Colonic mucosa (tissue), 4 donors: ENCODE measurements around the gene DMKN. TPM values are rescaled to one million over a fixed set of nuclear protein-coding genes. Genes with fewer than 3 reads are reported as not detected.

Experiments
- DNase-seq: peaks from one replicate; pipeline ENCODE4 v3.0.0-alpha.2; 2020
- H3K27ac ChIP-seq: fragments of 200-600 bp; one replicate; pipeline ENCODE4 v1.8.0; 2021
- H3K27me3 ChIP-seq: fragments of 200-600 bp; one replicate; pipeline ENCODE4 v1.8.0; 2021
- H3K36me3 ChIP-seq: fragments of 200-600 bp; one replicate; pipeline ENCODE4 v1.8.0; 2021
- H3K4me1 ChIP-seq: fragments of 200-600 bp; one replicate; pipeline ENCODE4 v1.8.0; 2021; ENCODE audit warnings: mild to moderate bottlenecking
- H3K4me3 ChIP-seq: fragments of 200-600 bp; one replicate; pipeline ENCODE4 v1.8.0; 2021
- H3K9ac ChIP-seq, 2 donors: one replicate each; pipeline ENCODE4 v1.7.0; 2013; ENCODE audit warnings: control low read depth in 2 of 2, low read depth in 2 of 2, low read length in 2 of 2
- H3K9me3 ChIP-seq: fragments of 200-600 bp; one replicate; pipeline ENCODE4 v1.8.0; 2021
- intact Hi-C: fragments of 100-400 bp; cut with DNase I; formaldehyde crosslinking; loops from one replicate; pipeline ENCODE4 v1.14.1; 2022
- total RNA-seq, 2 donors: library from RNA; stranded (reverse); fragmentation: NEBNext Ultra II Directional in 1 of 2; extraction: Animal tissue kit (Norgen Biotek cat#: 25700) in 1 of 2; gene quantifications; one replicate each; pipeline ENCODE4 v1.2.1, GENCODE V29; 2021
- TF ChIP-seq, protein P1 (sequence below): fragments of 200-600 bp; IDR thresholded peaks from one replicate; pipeline ENCODE4 v1.8.0; 2022; ENCODE audit warnings: antibody characterized with exemption, mild to moderate bottlenecking
- donor health status: healthy.
- donor health status: DM: no; HTN: no; CAD: no.
- donor health status: DM: no; HTN: no; CAD: no.

Gene DMKN
- total RNA-seq, 2 donors from 2014 or later = 12.8 to 14.6 TPM

DNA sequence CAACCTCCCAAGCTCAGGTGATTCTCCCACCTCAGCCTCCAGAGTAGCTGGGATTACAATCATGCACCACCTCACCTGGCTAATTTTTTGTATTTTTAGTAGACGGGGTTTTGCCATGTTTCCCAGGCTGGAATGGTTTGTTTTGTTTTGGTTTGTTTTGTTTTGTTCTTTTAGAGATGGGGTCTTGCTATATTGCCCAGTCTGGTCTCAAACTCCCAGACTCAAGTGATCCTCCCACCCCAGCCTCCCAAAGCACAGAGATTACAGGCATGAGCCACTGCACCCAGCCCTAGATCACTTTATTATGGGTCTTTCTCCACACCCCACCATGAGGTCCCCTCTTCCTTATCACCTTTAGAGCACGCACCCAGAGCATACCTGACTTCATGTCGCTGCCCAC lies 15.2 kb downstream of the DMKN start:
- Histone ChIP-seq H3K9me3 (no peaks in the 10 kb centered on the region), H3K9ac (no peak overlapping the region), H3K4me1 (no peaks in the 10 kb centered on the region), H3K27me3 (no peaks in the 10 kb centered on the region), H3K27ac (no peak overlapping the region), H3K4me3 (no peak overlapping the region), H3K36me3 (no peaks in the 10 kb centered on the region)
- TF ChIP-seq, protein P1, sequence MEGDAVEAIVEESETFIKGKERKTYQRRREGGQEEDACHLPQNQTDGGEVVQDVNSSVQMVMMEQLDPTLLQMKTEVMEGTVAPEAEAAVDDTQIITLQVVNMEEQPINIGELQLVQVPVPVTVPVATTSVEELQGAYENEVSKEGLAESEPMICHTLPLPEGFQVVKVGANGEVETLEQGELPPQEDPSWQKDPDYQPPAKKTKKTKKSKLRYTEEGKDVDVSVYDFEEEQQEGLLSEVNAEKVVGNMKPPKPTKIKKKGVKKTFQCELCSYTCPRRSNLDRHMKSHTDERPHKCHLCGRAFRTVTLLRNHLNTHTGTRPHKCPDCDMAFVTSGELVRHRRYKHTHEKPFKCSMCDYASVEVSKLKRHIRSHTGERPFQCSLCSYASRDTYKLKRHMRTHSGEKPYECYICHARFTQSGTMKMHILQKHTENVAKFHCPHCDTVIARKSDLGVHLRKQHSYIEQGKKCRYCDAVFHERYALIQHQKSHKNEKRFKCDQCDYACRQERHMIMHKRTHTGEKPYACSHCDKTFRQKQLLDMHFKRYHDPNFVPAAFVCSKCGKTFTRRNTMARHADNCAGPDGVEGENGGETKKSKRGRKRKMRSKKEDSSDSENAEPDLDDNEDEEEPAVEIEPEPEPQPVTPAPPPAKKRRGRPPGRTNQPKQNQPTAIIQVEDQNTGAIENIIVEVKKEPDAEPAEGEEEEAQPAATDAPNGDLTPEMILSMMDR = no peak
- intact Hi-C loops = loop anchor here (10.0 kb wide), 2 partner anchors 143 to 223 kb away; partner anchors contain the start of gene FFAR3
- no peak for DNase-seq

DNA sequence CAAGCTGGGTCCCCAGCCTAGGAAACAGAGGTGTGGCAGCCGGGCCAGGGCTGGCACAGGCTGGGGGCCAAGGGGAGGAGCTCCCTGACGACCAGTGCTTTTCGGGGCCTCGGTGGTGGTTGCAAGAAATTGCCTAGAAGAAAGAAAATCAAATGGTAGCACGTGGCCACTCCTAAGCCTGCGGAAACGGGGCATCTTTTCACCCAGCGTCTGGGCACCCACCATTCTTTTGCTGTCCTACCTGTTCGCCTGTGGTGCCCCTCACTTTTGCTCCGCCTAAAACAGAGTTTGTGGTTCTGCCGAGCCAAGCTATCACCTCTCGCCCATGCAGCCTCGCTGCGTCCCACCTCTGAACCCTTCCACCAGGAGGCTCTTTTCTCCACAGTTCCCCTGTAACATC lies 16.0 kb downstream of the DMKN start:
- Histone ChIP-seq H3K4me1 (no peaks in the 10 kb centered on the region), H3K4me3 (no peak overlapping the region), H3K9ac (no peak overlapping the region), H3K27me3 (no peaks in the 10 kb centered on the region), H3K27ac (no peak overlapping the region), H3K36me3 (no peaks in the 10 kb centered on the region), H3K9me3 (no peaks in the 10 kb centered on the region)
- DNase-seq = no peak
- intact Hi-C loops = loop anchor here (10.0 kb wide), 2 partner anchors 143 to 223 kb away; partner anchors contain the start of gene FFAR3
- TF ChIP-seq, protein P1 = no peak

DNA sequence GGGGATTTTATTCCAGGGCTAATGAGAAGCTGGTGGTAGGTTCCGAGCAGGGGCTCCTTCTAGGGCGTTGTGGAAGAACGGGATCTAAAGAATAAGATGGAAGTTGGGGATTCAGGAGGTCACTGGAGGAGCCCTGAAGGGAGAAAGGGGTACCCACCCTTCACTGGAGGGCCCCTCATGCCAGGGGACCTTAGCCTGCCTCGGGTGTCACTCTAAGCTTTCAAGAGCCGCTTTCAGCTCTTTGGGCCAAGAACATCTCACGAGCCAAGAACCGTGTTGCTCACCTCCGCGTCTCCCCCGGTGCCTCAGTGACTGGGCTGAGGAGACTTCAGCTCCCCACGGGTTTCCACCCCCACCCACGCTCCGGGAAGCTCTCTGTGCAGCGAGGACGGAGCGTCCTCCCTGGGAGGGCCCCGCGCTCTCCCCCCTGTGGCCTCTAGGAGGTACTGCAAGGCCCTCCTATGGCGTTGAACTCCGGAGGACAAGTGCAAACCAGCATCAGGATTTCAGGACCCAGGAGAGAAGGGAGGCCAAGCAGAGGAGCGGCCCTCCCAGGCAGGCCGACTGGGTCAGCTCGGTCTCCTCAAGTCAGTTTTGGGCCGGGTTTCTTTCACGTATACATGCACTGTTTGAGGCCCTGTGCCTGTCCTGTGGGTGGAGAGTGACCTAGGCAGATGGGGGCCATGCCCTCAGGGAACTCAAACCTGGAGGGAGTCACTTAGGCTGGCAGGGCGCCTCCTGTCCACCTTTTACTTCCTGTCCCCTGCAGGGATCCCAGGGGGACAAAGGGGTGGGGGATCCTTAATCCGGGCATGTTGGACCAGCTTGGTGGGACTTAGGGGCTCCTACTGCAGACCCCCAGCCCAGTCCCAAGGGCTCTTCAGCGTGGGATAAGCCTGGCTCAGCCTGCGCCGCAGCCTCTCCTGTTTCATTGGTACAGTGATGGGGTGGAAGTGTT lies 18.1 kb downstream of the DMKN start:
- Histone ChIP-seq H3K9me3 (no peaks in the 10 kb centered on the region), H3K27me3 (no peaks in the 10 kb centered on the region), H3K9ac (peak overlapping the region in 1 of 2 donors; percentile 4), H3K36me3 (no peaks in the 10 kb centered on the region), H3K4me3 (no peak overlapping the region), H3K27ac (no peak overlapping the region), H3K4me1 (no peaks in the 10 kb centered on the region)
- intact Hi-C loops = loop anchor here (10.0 kb wide), 2 partner anchors 141 to 221 kb away; partner anchors contain the start of gene FFAR3
- TF ChIP-seq, protein P1 = peak; percentile 100
- DNase-seq = peak; percentile 42

DNA sequence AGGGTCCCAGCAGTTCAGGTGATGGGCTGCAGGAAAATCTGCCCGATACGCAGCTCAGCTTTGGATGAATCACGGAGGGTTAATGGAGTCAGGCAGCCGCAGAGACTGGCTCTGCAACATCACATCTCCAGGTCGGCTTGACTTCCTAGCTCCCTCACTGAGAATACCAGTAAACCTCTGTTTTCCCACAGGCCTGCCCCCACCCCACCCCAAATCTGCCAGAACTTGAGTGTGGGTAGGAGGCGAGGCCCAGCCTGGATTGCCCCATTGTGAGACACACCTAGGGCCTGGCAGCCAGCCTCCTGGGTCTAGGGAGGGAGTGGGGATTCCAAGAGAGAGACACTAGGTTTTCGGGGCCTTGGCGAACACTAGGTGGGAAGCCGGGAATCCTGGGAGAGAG lies 19.5 kb downstream of the DMKN start:
- H3K9ac ChIP-seq = no peak overlapping the region
- TF ChIP-seq, protein P1 = no peak
- DNase-seq = no peak
- H3K27me3 ChIP-seq = no peaks in the 10 kb centered on the region
- no peaks in the 10 kb centered on the region for H3K4me1 ChIP-seq
- no peak overlapping the region for H3K4me3 ChIP-seq
- no peaks in the 10 kb centered on the region for H3K9me3 ChIP-seq
- intact Hi-C loops = loop anchor here (10.0 kb wide), 2 partner anchors 139 to 219 kb away; partner anchors contain the start of gene FFAR3
- H3K27ac ChIP-seq = no peak overlapping the region
- H3K36me3 ChIP-seq = no peaks in the 10 kb centered on the region

DNA sequence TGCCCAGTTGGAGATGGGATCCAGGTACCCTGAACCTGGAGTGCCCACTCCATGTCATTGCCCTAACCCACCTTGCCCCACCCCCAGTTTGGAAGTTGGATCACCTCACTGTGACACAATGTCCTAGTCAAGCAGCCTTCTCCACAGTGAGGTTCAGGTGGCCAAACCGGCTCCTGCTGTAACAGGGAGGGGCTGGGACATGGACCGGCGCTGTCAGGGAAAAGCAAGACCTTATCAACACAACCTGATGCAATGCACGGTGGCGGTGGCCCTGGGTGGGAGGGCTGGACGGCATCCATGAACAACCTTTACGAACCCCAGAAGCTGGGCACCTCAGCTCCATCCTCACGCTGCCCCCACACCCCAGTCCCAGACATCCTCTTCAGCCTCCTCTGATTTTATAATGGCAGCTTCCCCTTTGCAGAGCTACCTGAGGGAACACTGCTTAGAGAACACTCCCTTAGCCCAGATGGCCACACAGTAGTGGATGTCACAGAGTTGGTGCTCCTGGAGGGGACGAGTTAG lies 21.6 kb downstream of the DMKN start:
- no peak overlapping the region for H3K9ac ChIP-seq
- H3K9me3 ChIP-seq = no peaks in the 10 kb centered on the region
- DNase-seq = no peak
- no peak overlapping the region for H3K4me3 ChIP-seq
- TF ChIP-seq, protein P1 = no peak
- no peaks in the 10 kb centered on the region for H3K36me3 ChIP-seq
- intact Hi-C loops = loop anchor here (10.0 kb wide), 2 partner anchors 137 to 217 kb away; partner anchors contain the start of gene FFAR3
- H3K27me3 ChIP-seq = no peaks in the 10 kb centered on the region
- H3K27ac ChIP-seq = no peak overlapping the region
- H3K4me1 ChIP-seq = no peaks in the 10 kb centered on the region
